Epithelial cell of proximal tubule (primary cell): ENCODE measurements around the gene BACH2. TPM values are rescaled to one million over a fixed set of nuclear protein-coding genes. Genes with fewer than 3 reads are reported as not detected.

ENCODE experiments used
- DNase-seq: peaks from one replicate; pipeline ENCODE4 v3.0.0-alpha.2; 2011; ENCODE audit warnings: low read depth
- H3K4me3 ChIP-seq: 2 replicates; pipeline ENCODE4 v1.5.1; 2011; ENCODE audit warnings: low read depth, mild to moderate bottlenecking, low read length
- CTCF ChIP-seq: conservative IDR thresholded peaks from 2 replicates; pipeline ENCODE4 v1.5.1; 2012; ENCODE audit warnings: low read depth, mild to moderate bottlenecking, low read length
- total RNA-seq: library from RNA; depleted of rRNA; stranded (reverse); fragments of >200 nt; gene quantifications from 2 replicates; pipeline ENCODE4 v1.2.3, GENCODE V29; 2015

Gene BACH2
- total RNA-seq, 1 donor from 2014 or later = 0.69 TPM

- H3K4me3 ChIP-seq = no peak overlapping the region
- no peak for DNase-seq
- TF ChIP-seq CTCF = no peak
Measured at GRCh38 chr6:90302320-90302719, 5.7 kb upstream of the BACH2 start.

GRCh38 chr6:90301816-90302215 is 5.2 kb upstream of the BACH2 start:
- TF ChIP-seq CTCF = no peak
- DNase-seq = no peak

GRCh38 chr6:90298459-90299053 is 1.9 kb upstream of the BACH2 start:
- DNase-seq = no peak
- H3K4me3 ChIP-seq = no peak overlapping the region

More at GRCh38 chr6:90301816-90302215, 5.2 kb upstream of the BACH2 start:
- no peak overlapping the region for H3K4me3 ChIP-seq

GRCh38 chr6:90297867-90298381 is 1.3 kb upstream of the BACH2 start:
- no peak for TF ChIP-seq CTCF
- H3K4me3 ChIP-seq = no peak overlapping the region
- no peak for DNase-seq

More at GRCh38 chr6:90298459-90299053, 1.9 kb upstream of the BACH2 start:
- TF ChIP-seq CTCF = no peak

GRCh38 chr6:90297115-90297866 is 648 bp upstream of the BACH2 start:
- DNase-seq = no peak
- no peak for TF ChIP-seq CTCF

GRCh38 chr6:90295854-90296340 is 746 bp downstream of the BACH2 start:
- DNase-seq = no peak
- no peak for TF ChIP-seq CTCF
- peak overlapping the region; percentile 63 for H3K4me3 ChIP-seq

More at GRCh38 chr6:90297115-90297866, 648 bp upstream of the BACH2 start:
- peak overlapping the region; percentile 63 for H3K4me3 ChIP-seq
